ENCODE measurements around the gene MAP3K14. TPM values are rescaled to one million over a fixed set of nuclear protein-coding genes. Genes with fewer than 3 reads are reported as not detected.

Gene MAP3K14
- total RNA-seq, 2 donors from 2014 or later, result 6.5 to 9.9 TPM

DNA sequence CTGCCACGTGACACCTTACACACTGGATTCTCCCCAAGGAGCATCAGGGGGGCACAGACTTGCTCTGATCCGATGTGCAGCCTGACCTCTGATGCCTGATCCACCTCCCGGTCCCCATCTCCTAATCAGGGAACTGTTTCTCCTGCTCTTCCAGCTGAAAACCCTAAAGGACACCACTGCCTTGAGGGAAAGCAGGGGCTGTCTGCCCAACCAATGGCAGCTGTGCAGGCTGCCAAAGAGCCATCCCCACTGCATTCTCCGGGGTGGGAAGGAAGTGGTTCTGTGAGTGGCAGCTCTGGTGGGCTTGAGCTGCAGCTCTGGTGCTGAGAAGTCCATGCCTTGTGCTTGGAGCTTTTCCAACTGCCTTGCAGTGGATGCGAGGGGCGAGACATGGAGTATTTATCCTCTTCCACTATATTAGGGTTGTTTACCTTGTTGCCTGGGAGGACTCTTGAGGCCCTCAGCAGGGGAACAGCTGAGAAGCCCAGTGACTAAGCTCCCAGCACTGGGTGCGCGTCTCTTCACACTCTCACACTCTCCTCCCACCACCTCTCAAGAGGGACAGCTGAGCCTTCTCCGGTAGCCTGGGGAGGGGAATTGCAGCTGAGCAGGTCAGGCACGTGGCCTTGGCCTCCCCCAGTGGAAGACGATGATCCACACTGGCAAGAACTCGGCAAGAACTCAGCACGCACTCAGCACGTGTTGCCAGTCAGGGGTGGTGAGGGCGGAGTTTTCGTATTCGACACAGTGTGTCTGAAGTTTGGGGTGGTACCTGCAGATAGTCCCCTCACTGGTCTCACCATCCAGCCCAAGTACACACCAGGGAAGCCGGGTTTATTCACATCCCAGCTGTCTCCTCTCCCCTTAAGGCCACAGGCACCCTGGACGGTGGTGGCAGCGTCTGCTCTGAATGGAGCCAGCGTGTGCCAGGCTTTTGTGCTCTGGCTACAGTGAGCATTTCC is 33.9 kb downstream of the MAP3K14 start:
- Histone ChIP-seq H3K36me3 (replicated peaks in 1 of 2; ENCODE audit: insufficient read depth in 1 of 2, low read depth in 2 of 2) (peaks cover 0 to 18% of the 10 kb centered on the region in 2 donors), H3K27me3 (no peaks in the 10 kb centered on the region), H3K9me3 (no peaks in the 10 kb centered on the region), H3K4me1 (peaks cover 31% of the 10 kb centered on the region), H3K27ac (peak overlapping the region in 1 of 4 donors; percentile 10), H3K4me3 (no peak overlapping the region)
- ATAC-seq (no peak), DNase-seq (peak in 3 of 4 donors; percentile 37 to 42 (median 38))
- WGBS, 2 donors, result 77 to 80% methylated on average over 17 to 21 of the region's 21 CpGs
- intact Hi-C loops (cut with DNase I), result no loop called here
- no peak for TF ChIP-seq POLR2A (IDR thresholded peaks at IDR 0.05)
- TF ChIP-seq, protein P1, sequence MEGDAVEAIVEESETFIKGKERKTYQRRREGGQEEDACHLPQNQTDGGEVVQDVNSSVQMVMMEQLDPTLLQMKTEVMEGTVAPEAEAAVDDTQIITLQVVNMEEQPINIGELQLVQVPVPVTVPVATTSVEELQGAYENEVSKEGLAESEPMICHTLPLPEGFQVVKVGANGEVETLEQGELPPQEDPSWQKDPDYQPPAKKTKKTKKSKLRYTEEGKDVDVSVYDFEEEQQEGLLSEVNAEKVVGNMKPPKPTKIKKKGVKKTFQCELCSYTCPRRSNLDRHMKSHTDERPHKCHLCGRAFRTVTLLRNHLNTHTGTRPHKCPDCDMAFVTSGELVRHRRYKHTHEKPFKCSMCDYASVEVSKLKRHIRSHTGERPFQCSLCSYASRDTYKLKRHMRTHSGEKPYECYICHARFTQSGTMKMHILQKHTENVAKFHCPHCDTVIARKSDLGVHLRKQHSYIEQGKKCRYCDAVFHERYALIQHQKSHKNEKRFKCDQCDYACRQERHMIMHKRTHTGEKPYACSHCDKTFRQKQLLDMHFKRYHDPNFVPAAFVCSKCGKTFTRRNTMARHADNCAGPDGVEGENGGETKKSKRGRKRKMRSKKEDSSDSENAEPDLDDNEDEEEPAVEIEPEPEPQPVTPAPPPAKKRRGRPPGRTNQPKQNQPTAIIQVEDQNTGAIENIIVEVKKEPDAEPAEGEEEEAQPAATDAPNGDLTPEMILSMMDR (IDR thresholded peaks at IDR 0.05), result no peak

DNA sequence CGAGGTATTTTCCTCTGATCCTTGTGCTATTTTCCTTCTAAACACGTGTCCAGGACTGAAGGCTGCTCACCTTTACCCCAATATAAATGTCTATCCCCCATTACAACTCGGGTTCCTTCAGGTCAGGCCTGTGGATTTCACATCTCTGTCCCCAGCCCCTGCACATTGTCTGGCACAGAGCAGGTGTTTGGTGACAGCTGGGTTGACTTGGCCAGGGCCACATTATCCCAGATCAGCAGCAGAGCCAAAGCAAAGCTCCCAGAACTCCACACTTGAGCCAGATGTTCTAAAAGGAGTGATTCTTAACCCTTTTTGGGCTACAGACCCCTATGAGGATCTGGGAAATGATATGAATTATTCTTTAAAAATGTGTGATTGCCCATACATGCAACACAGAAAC is 36.9 kb downstream of the MAP3K14 start:
- peaks cover 30% of the 10 kb centered on the region for H3K4me1 ChIP-seq
- intact Hi-C loops (cut with DNase I), result loop anchor here (2.0 kb wide), 1 partner anchor 105 kb away; no protein-coding TSS in a partner anchor
- H3K9me3 ChIP-seq, result no peaks in the 10 kb centered on the region
- TF ChIP-seq POLR2A (IDR thresholded peaks at IDR 0.05), result no peak
- H3K27me3 ChIP-seq, result no peaks in the 10 kb centered on the region
- H3K36me3 ChIP-seq (replicated peaks in 1 of 2; ENCODE audit: insufficient read depth in 1 of 2, low read depth in 2 of 2), result peaks cover 0 to 15% of the 10 kb centered on the region in 2 donors
- H3K27ac ChIP-seq, result peak overlapping the region in 1 of 4 donors; percentile 41
- 63 to 66% methylated on average over 3 of the region's 3 CpGs for WGBS, 2 donors
- H3K4me3 ChIP-seq, result no peak overlapping the region
- ATAC-seq (no peak), DNase-seq (peak in 1 of 4 donors; percentile 47)

DNA sequence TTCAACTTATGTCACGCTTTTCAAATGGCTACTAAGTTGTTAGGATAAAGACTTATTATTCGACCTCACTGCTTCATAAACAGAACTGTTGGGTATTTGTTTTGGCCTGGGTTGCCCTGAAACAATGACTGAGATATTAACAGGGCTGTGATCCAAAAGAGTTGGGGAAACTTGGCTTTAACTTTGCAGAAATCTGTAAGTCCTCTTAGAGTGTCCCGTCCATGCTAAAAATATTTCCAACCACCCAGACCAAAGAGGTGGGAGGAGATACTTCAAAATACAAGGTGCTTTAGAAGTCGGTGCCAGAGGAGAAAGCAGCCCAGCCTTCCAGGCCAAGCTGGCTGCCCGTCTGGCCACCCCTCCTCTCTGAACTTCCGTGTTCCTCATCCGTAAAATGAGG is 38.8 kb downstream of the MAP3K14 start:
- WGBS, 2 donors, result 11 to 14% methylated on average over 7 of the region's 7 CpGs
- Histone ChIP-seq H3K4me1 (peaks cover 27% of the 10 kb centered on the region), H3K27me3 (no peaks in the 10 kb centered on the region), H3K27ac (peak overlapping the region; percentile 70 to 93 (median 86)), H3K4me3 (no peak overlapping the region), H3K36me3 (replicated peaks in 1 of 2; ENCODE audit: insufficient read depth in 1 of 2, low read depth in 2 of 2) (peaks cover 0 to 12% of the 10 kb centered on the region in 2 donors), H3K9me3 (no peaks in the 10 kb centered on the region)
- TF ChIP-seq, protein P1 (IDR thresholded peaks at IDR 0.05), result peak in 1 of 7 experiments; percentile 4
- TF ChIP-seq POLR2A (IDR thresholded peaks at IDR 0.05), result peak in 1 of 3 donors; percentile 4
- ATAC-seq (peak; percentile 72), DNase-seq (peak; percentile 51 to 68 (median 60))
- intact Hi-C loops (cut with DNase I), result loop anchor here (2.0 kb wide), 1 partner anchor 107 kb away; no protein-coding TSS in a partner anchor

DNA sequence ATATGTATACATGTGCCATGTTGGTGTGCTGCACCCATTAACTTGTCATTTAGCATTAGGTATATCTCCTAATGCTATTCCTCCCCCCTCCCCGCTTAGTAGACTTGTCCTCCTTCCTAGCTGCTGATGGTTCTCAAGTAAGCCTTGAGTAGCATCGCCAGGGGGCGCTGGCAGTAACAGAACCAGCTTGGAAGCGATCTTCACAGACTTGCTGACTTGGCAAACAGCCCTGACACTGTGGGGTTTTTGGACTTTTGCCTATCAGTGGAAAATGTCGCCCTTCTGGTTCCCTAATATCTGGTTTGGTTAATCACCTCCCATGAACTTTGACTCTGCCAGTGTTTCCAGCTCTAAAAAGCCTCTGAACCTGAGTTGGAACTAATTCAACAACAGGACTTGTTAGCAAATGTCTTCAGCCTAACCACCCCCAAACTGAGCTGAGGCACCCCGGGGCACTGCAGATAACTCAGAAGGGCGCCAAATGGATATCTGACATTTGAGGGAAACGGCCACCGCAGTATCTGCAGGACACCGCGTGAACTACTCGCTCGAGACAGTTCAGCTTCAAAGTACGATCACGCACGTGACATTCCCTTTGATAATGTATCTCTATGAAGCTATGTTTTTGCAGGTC is 39.5 kb downstream of the MAP3K14 start:
- H3K27ac ChIP-seq, result peak overlapping the region; percentile 70 to 93 (median 86)
- 9 to 13% methylated on average over 16 of the region's 16 CpGs for WGBS, 2 donors
- TF ChIP-seq, protein P1 (IDR thresholded peaks at IDR 0.05), result peak; percentile 68 to 98 (median 95)
- peak in 1 of 3 donors; percentile 4 for TF ChIP-seq POLR2A (IDR thresholded peaks at IDR 0.05)
- peaks cover 27% of the 10 kb centered on the region for H3K4me1 ChIP-seq
- intact Hi-C loops (cut with DNase I), result no loop called here
- peaks cover 0 to 9% of the 10 kb centered on the region in 2 donors for H3K36me3 ChIP-seq (replicated peaks in 1 of 2; ENCODE audit: insufficient read depth in 1 of 2, low read depth in 2 of 2)
- DNase-seq, result peak; percentile 96 to 99 (median 98)
- H3K4me3 ChIP-seq, result no peak overlapping the region
- no peaks in the 10 kb centered on the region for H3K9me3 ChIP-seq
- no peaks in the 10 kb centered on the region for H3K27me3 ChIP-seq
- ATAC-seq, result peak; percentile 86

DNA sequence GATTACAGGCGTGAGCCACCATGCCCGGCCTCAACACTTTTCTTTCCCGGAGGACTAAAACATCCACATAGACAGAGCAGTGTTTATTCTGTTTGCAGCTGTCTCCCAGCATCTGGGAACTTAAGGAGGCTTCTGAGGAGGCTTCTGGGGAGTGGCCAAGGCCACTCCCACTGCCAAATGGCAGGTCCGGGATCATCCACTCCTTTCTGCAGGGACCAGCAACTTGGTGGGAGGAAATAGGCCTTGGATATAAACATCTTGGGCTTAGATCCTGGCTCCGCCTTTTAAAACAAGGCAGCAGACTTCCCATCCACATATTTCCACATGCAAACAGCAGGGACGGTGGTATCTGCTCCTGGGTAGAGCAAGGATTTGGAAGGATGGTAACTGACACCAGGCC is 40.8 kb downstream of the MAP3K14 start:
- intact Hi-C loops (cut with DNase I), result no loop called here
- H3K4me1 ChIP-seq, result peaks cover 27% of the 10 kb centered on the region
- peaks cover 0 to 13% of the 10 kb centered on the region in 2 donors for H3K36me3 ChIP-seq (replicated peaks in 1 of 2; ENCODE audit: insufficient read depth in 1 of 2, low read depth in 2 of 2)

More for the DNA sequence above, 40.8 kb downstream of the MAP3K14 start:
- TF ChIP-seq, protein P1 (IDR thresholded peaks at IDR 0.05), result no peak
- no peak for TF ChIP-seq POLR2A (IDR thresholded peaks at IDR 0.05)
- DNase-seq (no peak), ATAC-seq (no peak)
- 65 to 74% methylated on average over 6 of the region's 6 CpGs for WGBS, 2 donors
- Histone ChIP-seq H3K27ac (no peak overlapping the region), H3K27me3 (no peaks in the 10 kb centered on the region), H3K9me3 (no peaks in the 10 kb centered on the region), H3K4me3 (no peak overlapping the region)
